ENCODE data around the gene OR14C36.
"Not testable (repeated sequence)": the region's sequence is repeated elsewhere in the genome, so short reads cannot be mapped to it uniquely, and the experiment has no call there.

Gene OR14C36, protein sequence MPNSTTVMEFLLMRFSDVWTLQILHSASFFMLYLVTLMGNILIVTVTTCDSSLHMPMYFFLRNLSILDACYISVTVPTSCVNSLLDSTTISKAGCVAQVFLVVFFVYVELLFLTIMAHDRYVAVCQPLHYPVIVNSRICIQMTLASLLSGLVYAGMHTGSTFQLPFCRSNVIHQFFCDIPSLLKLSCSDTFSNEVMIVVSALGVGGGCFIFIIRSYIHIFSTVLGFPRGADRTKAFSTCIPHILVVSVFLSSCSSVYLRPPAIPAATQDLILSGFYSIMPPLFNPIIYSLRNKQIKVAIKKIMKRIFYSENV

DNA sequence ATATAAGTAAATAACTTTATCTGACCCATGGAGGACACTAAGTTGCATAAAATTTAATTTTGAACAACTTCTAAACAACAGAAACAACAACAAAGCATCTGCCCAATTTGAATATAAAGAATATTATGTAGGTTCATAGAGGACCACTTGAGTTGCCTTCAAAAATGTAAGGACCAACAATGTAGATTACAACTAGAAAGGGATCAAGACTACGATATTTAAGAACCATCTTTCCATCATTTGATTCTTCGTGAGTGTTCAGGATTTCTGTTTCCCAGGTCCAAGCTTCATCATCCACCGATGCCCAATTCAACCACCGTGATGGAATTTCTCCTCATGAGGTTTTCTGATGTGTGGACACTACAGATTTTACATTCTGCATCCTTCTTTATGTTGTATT is at the start of gene OR14C36:
Gene OR14C36, plus strand, starts transcription at position 301 of the 400 bp plus-strand sequence. Its CDS starts 0 bp downstream, at position 301.
- DNase-seq (ENCODE audit: low read depth in 2 of 2, low spot score in 1 of 2) = no peak

DNA sequence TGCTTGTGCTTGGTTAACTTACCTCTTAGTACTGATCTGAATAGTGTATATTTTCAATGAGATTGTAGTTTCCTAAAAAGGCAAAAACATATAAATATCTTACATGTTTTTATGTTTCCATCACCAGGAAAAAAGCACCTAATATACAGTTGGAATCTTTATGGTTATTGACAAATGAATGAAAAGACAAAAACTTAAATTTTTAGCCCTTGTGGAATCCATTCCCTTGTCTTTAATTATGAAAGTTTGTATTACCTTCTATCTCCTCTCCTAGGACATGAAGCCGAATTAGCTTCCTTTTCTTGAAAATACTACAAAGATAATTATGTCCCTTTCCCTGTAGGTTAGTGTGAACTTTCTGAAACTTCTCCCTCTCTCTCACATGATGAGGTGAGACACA is 45.3 kb upstream of the OR14C36 start, which contains the start of gene OR2T12:
Gene OR2T12, minus strand, starts transcription at position 101 of the 400 bp plus-strand sequence. CDS start 7,846 bp downstream, outside the sequence.
- DNase-seq (ENCODE audit: low read depth in 2 of 2, low spot score in 1 of 2) = no peak

DNA sequence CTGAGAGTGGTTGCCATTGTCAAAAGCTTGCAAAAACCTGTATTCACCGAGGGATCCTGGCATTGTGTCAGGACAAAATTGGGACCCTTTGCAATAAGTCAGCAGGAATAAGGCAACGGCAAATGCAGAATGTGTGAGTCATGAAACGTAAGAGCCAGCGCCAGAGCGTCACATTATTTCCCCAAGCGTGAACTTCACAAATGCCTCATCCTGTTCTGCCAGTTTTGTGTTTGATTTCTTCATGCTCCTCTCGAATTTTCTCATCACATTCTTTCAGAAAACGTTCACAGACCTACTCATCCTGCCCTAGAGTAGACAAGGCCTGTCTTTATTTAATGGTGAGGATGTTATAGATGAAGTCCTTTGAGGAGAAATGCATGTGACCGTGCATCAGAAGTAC is 42.9 kb upstream of the OR14C36 start:
- not testable (repeated sequence) for DNase-seq (ENCODE audit: low read depth in 2 of 2, low spot score in 1 of 2)

DNA sequence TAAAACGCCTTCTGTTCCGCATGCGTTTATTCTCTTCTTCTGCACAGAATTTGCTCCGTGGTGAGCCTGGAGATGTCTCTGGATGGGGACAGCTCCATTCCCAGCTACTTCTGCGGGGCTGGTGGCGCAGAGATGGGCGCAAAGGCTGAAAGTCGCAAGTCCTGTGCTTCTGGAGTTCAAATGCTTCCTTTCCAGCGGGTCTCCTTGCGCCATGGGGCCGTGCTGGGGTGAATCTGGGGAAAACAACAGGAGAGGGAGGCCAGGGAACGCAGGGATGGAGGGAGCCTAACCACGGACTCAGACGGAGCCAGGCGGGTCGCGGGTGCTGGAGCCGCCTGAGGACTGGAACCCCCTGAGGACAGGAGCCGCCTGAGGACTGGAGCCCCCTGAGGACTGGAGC is 42.5 kb upstream of the OR14C36 start:
- no peak for DNase-seq (ENCODE audit: low read depth in 2 of 2, low spot score in 1 of 2)

DNA sequence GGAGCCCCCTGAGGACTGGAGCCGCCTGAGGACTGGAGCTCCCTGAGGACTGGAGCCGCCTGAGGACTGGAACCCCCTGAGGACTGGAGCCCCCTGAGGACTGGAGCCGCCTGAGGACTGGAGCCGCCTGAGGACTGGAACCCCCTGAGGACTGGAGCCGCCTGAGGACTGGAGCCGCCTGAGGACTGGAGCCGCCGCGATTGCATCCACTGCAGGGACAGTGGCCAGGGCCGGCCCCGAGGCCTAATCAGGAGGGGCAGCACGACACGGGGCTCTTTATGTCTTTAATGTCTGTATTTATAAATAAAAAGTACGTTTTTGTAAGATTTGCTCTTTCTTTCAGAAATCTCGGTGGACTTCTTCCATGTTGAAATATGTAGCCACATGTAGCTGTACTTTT is 41.8 kb upstream of the OR14C36 start:
- not testable (repeated sequence) for DNase-seq (ENCODE audit: low read depth in 2 of 2, low spot score in 1 of 2)

DNA sequence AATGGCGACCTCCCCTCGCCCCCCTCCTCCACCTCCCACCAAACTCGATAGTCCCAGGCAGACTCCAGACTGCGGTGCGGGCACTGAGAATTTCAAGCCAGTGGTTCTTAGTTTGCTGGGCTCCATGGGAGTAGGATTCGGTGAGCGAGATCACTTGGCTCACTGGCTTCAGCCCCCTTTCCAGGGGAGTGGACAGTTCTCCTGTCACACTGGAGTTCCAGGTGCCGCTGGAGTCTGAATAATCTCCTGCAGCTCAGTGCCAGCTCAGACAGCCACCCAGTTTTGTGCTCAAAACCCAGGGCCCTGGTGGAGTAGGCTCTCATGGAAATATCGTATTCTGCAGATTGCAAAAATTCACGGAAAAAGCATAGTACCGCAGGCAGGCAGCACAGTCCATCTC is 31.8 kb upstream of the OR14C36 start:
- no peak for DNase-seq (ENCODE audit: low read depth in 2 of 2, low spot score in 1 of 2)

DNA sequence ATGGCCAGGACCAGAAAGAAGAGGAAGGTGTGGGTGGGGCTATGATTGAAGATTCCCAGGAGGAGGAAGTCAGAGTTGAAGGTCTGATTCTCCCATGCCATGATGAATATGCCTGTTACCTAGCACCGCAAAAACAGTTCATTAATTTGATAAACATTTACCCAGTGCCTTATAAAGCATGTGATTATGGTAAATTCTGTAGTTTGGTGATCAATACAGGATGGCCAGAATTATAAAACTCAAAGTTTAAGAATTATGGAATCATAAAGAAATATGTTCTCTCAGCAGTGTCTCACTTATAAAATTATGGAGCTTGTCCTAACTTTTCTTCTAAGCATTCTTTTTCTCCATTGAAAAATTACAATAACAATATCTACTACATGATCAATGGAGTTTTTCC is 24.1 kb upstream of the OR14C36 start, which contains the start of gene OR2M7:
Gene OR2M7, minus strand, starts transcription at position 101 of the 400 bp plus-strand sequence. Its CDS starts 0 bp downstream, at position 101.
- DNase-seq (ENCODE audit: low read depth in 2 of 2, low spot score in 1 of 2) = no peak

DNA sequence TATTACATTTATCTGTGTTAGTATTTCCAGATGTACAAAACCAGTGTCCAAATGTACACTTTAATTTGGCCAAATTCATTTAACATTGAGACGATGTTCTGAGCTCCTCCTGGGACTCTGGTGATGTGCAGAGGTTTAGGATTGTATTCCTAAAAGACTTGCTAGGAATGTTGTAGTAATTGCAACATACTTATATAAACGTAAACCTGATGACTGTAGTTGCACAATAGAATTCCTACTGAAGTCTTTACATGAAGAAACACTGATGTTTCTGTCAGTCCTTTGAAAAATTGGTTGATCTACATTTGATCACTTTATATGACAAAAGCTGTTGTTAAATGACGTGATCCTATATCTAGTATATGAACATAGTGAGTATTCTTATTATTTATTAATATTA is 5.1 kb upstream of the OR14C36 start:
- no peak for DNase-seq (ENCODE audit: low read depth in 2 of 2, low spot score in 1 of 2)

DNA sequence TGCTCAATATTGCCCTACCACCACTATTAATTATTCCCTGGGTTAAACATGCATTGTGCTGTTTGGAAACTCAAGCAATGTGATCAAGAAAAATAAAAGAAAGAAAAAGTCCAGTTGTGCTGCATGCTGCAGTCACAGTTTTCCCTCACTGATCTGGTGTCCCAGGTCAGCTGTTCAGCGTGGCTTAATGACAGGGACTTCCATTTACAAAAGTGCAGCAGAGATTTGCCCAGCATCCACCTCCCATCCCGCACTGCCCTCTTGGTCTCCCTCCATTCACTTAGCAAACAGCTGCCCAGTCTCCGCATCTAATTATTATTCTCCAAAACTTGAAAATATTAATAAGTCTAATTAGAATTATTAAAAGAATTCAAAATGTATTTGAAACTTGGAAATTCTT is 10.8 kb downstream of the OR14C36 start:
- no peak for DNase-seq (ENCODE audit: low read depth in 2 of 2, low spot score in 1 of 2)

DNA sequence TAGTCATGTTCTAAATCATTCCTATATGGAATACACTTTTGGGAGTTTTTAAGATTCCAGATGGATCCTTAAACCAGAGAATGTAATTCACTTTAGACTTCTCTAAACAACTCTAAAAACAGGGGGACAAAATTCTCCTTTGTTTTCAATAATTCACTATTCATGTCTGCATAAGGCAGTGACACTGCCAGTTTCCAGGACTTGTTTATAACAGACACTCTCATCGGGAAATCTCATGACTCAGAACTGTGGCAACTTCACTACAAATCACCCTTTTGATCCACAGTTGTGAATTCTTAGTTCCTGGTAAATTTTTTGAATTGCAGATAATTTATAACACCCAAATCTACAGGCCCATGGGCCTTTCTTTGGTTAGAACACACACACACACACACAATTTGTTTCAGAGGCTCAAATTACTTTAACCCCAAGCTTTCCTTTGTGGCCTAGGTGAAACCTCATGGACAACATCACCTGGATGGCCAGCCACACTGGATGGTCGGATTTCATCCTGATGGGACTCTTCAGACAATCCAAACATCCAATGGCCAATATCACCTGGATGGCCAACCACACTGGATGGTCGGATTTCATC is 12.6 kb downstream of the OR14C36 start, which contains the start of gene OR2T4:
Gene OR2T4, plus strand, starts transcription at position 545 of the 595 bp plus-strand sequence. Its CDS starts 0 bp downstream, at position 545.
- DNase-seq (ENCODE audit: low read depth in 2 of 2, low spot score in 1 of 2) = no peak

DNA sequence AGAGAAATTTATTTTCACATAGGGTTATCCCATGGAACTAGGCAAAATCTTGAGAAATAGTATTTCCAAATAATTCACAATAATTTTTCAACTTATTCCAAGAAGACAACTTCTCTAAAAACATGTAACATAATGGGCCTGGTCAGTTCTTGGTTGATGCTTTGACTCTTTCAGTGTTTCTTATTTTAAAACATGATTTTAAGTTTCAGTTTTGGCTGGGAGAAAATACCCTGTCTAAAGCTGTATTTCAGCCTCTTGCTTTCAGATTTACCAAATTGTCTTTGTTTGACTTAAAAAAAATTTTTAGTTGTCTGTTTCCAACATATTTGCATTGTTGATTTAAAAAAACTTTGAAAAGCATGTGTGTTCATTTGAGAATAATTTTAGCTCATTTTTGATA is 18.0 kb downstream of the OR14C36 start:
- DNase-seq (ENCODE audit: low read depth in 2 of 2, low spot score in 1 of 2) = no peak

DNA sequence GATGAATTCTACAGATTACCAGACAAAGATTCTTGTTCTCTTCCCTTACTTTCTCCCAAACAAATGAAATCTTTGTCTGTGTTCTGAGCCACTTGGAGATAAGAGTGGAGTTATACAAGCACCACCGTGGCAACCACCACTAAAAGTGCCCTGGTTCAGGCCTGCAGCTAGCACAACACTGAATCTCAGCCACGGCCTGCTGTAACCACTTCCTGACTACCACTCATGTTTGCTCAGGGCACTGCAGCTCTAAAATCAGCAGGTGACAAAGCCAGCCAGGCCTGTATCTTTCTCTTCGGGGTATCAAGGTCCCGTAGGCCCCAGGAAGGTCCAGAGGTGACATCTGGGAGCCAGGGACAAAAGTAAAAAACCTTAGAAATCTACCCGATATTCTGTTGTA is 23.8 kb downstream of the OR14C36 start:
- DNase-seq (ENCODE audit: low read depth in 2 of 2, low spot score in 1 of 2) = no peak

DNA sequence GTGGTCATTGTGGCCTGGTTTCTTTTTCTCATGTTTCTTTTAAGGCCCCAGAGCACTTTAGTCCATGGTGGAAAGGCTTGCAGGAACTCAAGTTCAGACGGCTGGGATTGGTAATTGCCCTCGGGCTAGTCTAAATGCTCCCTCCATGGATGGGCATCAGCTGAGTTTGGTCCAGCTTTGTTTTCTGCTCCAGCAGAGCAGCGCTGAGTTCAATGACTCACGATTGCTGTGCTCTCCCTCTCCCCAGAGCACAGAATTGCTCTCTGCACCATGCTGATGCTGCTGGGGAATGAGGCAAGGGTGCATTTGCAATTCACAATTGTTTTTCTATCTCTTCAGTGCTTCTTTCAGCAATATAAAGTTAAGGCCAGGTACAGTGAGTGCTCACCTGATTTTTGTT is 25.2 kb downstream of the OR14C36 start:
- no peak for DNase-seq (ENCODE audit: low read depth in 2 of 2, low spot score in 1 of 2)

DNA sequence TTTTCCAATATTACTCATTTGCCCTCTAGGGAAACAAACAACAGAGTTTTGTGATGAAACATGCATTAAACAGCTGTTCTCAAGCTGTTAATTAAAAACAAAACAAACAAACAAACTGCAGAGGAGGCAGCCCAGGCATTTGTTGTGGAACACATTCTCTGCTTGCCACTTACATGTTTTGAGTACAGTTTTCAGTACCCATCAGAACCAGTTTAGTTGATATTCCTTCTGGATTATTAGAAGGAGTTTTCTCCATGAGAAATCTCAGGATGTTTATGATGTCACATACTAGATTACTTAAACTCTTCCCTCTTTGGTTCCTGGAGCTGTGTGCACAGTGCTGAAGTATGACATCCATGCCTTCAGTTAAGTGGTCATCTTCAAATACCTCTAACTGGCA is 26.9 kb downstream of the OR14C36 start, which contains the start of gene OR2T6:
Gene OR2T6, plus strand, starts transcription at position 301 of the 400 bp plus-strand sequence. CDS start 11,863 bp downstream, outside the sequence.
- no peak for DNase-seq (ENCODE audit: low read depth in 2 of 2, low spot score in 1 of 2)

DNA sequence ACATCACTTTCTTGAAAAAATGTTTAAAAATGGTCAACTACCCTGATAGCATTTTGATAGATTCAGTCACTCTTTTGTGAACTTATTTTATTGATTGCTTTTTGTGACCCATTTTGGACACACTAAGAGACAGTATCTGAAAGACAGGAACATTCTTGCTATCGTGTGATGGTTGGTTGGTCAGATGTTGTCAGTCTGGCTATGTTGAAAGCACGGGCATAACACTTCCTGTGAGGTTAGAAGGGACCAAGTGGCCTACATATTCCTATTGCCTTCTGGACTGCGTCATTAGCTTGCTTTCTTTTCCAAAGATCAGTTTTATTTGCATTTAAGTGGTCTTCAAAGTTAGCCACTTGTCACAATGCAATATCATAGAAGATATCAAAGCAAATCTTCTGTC is 28.3 kb downstream of the OR14C36 start:
- DNase-seq (ENCODE audit: low read depth in 2 of 2, low spot score in 1 of 2) = no peak

DNA sequence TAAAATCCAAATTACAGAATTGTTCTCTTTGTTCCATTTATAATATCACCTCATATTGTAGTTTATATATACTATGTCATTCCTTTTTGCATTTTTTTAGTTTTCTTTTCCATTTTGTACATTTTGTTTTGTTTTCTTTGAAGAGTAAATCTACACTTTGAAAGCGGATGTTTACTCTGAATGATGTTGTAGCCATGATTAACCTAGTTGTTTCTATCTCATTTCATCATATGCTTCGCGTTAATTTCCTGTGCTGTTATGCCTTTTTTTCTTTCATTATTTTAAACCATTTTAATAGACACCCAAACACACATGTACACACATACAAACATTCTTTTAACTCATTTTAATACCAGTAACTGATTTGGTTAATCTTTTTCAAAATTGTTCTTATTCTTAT is 32.3 kb downstream of the OR14C36 start:
- DNase-seq (ENCODE audit: low read depth in 2 of 2, low spot score in 1 of 2) = no peak

DNA sequence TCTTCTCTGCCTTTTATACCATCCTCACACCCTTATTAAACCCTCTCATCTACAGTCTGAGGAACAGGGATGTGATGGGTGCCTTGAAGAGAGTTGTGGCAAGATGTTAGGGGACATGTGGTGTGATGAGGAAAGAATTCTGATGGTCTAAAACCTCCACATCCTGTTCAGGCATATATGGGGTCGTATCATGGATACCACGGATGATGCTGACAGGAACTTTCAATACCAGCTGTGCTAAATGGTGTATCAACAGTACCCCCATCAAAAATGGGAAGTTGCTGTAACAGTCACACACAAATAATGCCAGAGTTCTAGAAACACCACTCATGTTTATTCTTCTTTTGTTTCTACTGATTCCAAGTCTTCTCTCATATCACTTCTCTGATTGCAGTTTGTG is 39.9 kb downstream of the OR14C36 start:
- DNase-seq (ENCODE audit: low read depth in 2 of 2, low spot score in 1 of 2) = no peak

DNA sequence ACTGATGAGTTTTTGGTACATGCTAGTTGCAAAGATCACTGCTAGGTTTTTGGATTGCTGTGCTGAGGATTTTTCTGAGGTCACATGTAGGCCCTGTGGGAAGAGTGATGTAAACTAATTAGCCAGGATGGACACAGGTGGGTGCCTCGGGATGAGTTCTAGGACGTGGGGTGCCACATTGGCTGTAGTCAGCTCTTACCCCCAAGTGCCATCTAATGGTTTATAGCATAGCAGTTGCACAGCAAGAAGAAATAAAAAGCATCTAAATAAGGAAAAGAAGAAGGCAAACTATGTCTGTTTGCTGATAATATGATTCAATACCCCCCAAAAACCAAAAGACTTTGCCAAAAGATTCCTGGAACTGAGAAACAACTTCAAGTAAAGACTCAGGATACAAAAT is 44.5 kb downstream of the OR14C36 start:
- DNase-seq (ENCODE audit: low read depth in 2 of 2, low spot score in 1 of 2) = no peak
